HEK293 (cell line): ENCODE data around the gene TSR3.

Experiments used
- SETDB1 ChIP-seq: IDR thresholded peaks from one replicate; pipeline ENCODE4 v1.6.1; 2017; ENCODE audit warnings: mild to moderate bottlenecking, low read length, moderate library complexity, mixed read lengths; ENCODE audit not compliant: insufficient read length
- YY2 ChIP-seq: fragments of 450-650 bp; formaldehyde crosslinking; IDR thresholded peaks from 2 replicates; pipeline ENCODE4 v1.5.1; 2016; ENCODE audit warnings: missing biosample characterization, missing genetic modification characterization
- ZNF174 ChIP-seq: fragments of 450-650 bp; formaldehyde crosslinking; IDR thresholded peaks from 2 replicates; pipeline ENCODE4 v1.5.0; 2017; ENCODE audit warnings: missing biosample characterization, mild to moderate bottlenecking, missing genetic modification characterization
- ZNF175 ChIP-seq: fragments of 450-650 bp; formaldehyde crosslinking; IDR thresholded peaks from 2 replicates; pipeline ENCODE4 v1.5.1; 2016; ENCODE audit warnings: missing biosample characterization, missing genetic modification characterization
- ZNF449 ChIP-seq: fragments of 450-650 bp; formaldehyde crosslinking; IDR thresholded peaks from 2 replicates; pipeline ENCODE4 v1.5.1; 2017; ENCODE audit warnings: missing biosample characterization, mild to moderate bottlenecking, missing genetic modification characterization, moderate library complexity
- ZNF521 ChIP-seq: fragments of 450-650 bp; formaldehyde crosslinking; IDR thresholded peaks from 2 replicates; pipeline ENCODE4 v1.5.1; 2017; ENCODE audit warnings: missing biosample characterization, mild to moderate bottlenecking, missing genetic modification characterization
- ZNF629 ChIP-seq: fragments of 450-650 bp; formaldehyde crosslinking; IDR thresholded peaks from 2 replicates; pipeline ENCODE4 v1.5.1; 2017; ENCODE audit warnings: missing biosample characterization, missing genetic modification characterization
- ZNF639 ChIP-seq: fragments of 450-650 bp; formaldehyde crosslinking; IDR thresholded peaks from 2 replicates; pipeline ENCODE4 v1.5.1; 2016; ENCODE audit warnings: missing biosample characterization, missing genetic modification characterization
- TF ChIP-seq, protein P1 (sequence below): fragments of 450-650 bp; formaldehyde crosslinking; IDR thresholded peaks from 2 replicates; pipeline ENCODE4 v1.5.1; 2016; ENCODE audit warnings: missing biosample characterization, missing genetic modification characterization
- TF ChIP-seq, protein P2 (sequence below): fragments of 450-650 bp; formaldehyde crosslinking; IDR thresholded peaks from 2 replicates; pipeline ENCODE4 v1.5.1; 2016; ENCODE audit warnings: missing biosample characterization, missing genetic modification characterization, low read depth

DNA sequence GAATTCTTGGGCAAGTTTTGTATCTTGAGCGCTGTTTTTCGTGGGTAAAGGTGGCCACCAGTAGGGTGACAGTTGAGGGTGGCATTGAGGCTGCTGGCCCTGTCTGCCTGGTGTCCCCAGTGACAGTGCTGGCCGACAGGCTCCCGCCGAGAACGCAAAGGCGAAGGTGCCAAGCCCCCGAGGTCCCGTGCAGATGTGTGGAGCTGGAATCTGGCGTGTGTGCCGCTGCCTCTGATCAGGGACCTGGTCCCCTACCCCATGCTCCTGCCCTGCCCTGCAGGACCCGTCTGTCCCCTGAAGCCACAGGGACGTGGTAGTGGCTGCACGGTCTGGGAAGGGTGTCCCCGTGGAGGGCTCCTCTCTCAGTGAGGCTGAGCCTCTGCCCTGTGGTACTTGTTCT, 38.8 kb downstream of the TSR3 start:
- no peak for TF ChIP-seq ZNF175 (tag by site-specific recombination)
- TF ChIP-seq, protein P1, sequence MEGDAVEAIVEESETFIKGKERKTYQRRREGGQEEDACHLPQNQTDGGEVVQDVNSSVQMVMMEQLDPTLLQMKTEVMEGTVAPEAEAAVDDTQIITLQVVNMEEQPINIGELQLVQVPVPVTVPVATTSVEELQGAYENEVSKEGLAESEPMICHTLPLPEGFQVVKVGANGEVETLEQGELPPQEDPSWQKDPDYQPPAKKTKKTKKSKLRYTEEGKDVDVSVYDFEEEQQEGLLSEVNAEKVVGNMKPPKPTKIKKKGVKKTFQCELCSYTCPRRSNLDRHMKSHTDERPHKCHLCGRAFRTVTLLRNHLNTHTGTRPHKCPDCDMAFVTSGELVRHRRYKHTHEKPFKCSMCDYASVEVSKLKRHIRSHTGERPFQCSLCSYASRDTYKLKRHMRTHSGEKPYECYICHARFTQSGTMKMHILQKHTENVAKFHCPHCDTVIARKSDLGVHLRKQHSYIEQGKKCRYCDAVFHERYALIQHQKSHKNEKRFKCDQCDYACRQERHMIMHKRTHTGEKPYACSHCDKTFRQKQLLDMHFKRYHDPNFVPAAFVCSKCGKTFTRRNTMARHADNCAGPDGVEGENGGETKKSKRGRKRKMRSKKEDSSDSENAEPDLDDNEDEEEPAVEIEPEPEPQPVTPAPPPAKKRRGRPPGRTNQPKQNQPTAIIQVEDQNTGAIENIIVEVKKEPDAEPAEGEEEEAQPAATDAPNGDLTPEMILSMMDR, result no peak
- no peak for TF ChIP-seq ZNF174 (tag by site-specific recombination)
- TF ChIP-seq SETDB1, result no peak
- TF ChIP-seq, protein P2, sequence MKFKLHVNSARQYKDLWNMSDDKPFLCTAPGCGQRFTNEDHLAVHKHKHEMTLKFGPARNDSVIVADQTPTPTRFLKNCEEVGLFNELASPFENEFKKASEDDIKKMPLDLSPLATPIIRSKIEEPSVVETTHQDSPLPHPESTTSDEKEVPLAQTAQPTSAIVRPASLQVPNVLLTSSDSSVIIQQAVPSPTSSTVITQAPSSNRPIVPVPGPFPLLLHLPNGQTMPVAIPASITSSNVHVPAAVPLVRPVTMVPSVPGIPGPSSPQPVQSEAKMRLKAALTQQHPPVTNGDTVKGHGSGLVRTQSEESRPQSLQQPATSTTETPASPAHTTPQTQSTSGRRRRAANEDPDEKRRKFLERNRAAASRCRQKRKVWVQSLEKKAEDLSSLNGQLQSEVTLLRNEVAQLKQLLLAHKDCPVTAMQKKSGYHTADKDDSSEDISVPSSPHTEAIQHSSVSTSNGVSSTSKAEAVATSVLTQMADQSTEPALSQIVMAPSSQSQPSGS, result no peak
- TF ChIP-seq ZNF639, result no peak
- TF ChIP-seq ZNF629 (tag by site-specific recombination), result no peak
- no peak for TF ChIP-seq ZNF449 (tag by site-specific recombination)
- TF ChIP-seq YY2 (tag by site-specific recombination), result no peak
- no peak for TF ChIP-seq ZNF521 (tag by site-specific recombination)
